HCT116 (cell line): ENCODE data around the gene NOL3. TPM values are rescaled to one million over a fixed set of nuclear protein-coding genes. Genes with fewer than 3 reads are reported as not detected.

Experiments used
- ATAC-seq: fragments of 200-7000 bp; cut with Tn5 transposase; 2 replicates; pipeline ENCODE4 v1.9.1; 2020; ENCODE audit warnings: mild to moderate bottlenecking, moderate library complexity
- BruUV-seq: library from RNA; stranded (reverse); fragments of 400-500 nt; replicated peaks from 2 replicates; lab custom pipeline; 2021; lab: Mats Ljungman, UMichigan
- CTCF ChIA-PET: fragments of 300-600 bp; sonication (Branson Sonifier 250); formaldehyde crosslinking; loops from one replicate; lab custom pipeline; 2021; ENCODE audit warnings: antibody characterized with exemption; lab: Charles Lee
- POLR2A ChIA-PET: fragments of 300-600, 350-600 bp; sonication (Branson Sonifier 250); formaldehyde crosslinking; loops from one replicate; lab custom pipeline; 2021; ENCODE audit warnings: antibody characterized with exemption; lab: Charles Lee
- RAD21 ChIA-PET, 2 experiments: fragments of 300-600 bp; sonication (Branson Sonifier 250); formaldehyde crosslinking; loops; one replicate each; lab custom pipeline; 2023; ENCODE audit warnings: low total read pairs in 2 of 2; ENCODE audit not compliant: uncharacterized antibody in 2 of 2, unreplicated experiment in 2 of 2, low non-redundant PET in 1 of 2; lab: Charles Lee
- DNase-seq: peaks from one replicate; pipeline ENCODE4 v3.0.0-alpha.2; 2010; ENCODE audit warnings: low read depth, low spot score
- H2AFZ ChIP-seq: fragments of 200-600 bp; shearing (Covaris generic), sonication (generic); 2 replicates; pipeline ENCODE4 v1.6.1; 2017; ENCODE audit warnings: low read depth, mixed run types, mixed read lengths, antibody characterized with exemption, low read length; ENCODE audit not compliant: poor library complexity, severe bottlenecking
- H3K27ac ChIP-seq: 2 replicates; pipeline ENCODE4 v1.5.1; 2012; ENCODE audit warnings: low read depth, low read length
- H3K27me3 ChIP-seq: fragments of 200-600 bp; sonication (generic); 2 replicates; pipeline ENCODE4 v1.6.1; 2016; ENCODE audit warnings: mixed run types, low read length, mixed read lengths; ENCODE audit not compliant: insufficient read depth
- H3K36me3 ChIP-seq, 2 experiments: fragments of 200-500 bp in 1 of 2; fragments of 200-600 bp in 1 of 2; sonication (Bioruptor generic) in 1 of 2; sonication (generic) in 1 of 2; 2 replicates each; pipeline versions ENCODE4 v1.5.1 to v1.6.1; 2014 to 2016; ENCODE audit warnings: low read length in 2 of 2, inconsistent platforms in 1 of 2, mixed read lengths in 1 of 2, mixed run types in 1 of 2; ENCODE audit not compliant: insufficient read depth in 2 of 2, control insufficient read depth in 1 of 2
- H3K4me1 ChIP-seq, 2 experiments: fragments of 200-600 bp in 1 of 2; sonication (generic) in 1 of 2; 2 replicates each; pipeline versions ENCODE4 v1.5.1 to v1.6.1; 2012 to 2017; ENCODE audit warnings: low read length in 2 of 2, inconsistent platforms in 1 of 2, mild to moderate bottlenecking in 1 of 2, mixed read lengths in 1 of 2, mixed run types in 1 of 2, moderate library complexity in 1 of 2; ENCODE audit not compliant: insufficient read depth in 2 of 2, control insufficient read depth in 1 of 2
- H3K4me2 ChIP-seq: fragments of 200-600 bp; sonication (generic); 2 replicates; pipeline ENCODE4 v1.6.1; 2017; ENCODE audit warnings: mixed run types, low read length, mixed read lengths
- H3K4me3 ChIP-seq, 2 experiments: fragments of 200-600 bp in 1 of 2; sonication (generic) in 1 of 2; replicated peaks in 1 of 2; 2 replicates each; pipeline ENCODE4 v1.5.1; 2011 to 2016; ENCODE audit warnings: low read length in 2 of 2, control low read depth in 1 of 2, low read depth in 1 of 2, mild to moderate bottlenecking in 1 of 2, mixed read lengths in 1 of 2, mixed run types in 1 of 2
- H3K79me2 ChIP-seq: fragments of 200-600 bp; sonication (generic); 2 replicates; pipeline ENCODE4 v1.6.1; 2017; ENCODE audit warnings: mild to moderate bottlenecking, mixed run types, low read length, moderate library complexity, mixed read lengths; ENCODE audit not compliant: insufficient read depth
- H3K9ac ChIP-seq: fragments of 200-600 bp; sonication (generic); 2 replicates; pipeline ENCODE4 v1.6.1; 2016; ENCODE audit warnings: low read length, mixed read lengths
- H3K9me2 ChIP-seq: fragments of 200-600 bp; sonication (generic), shearing (Covaris generic); 2 replicates; pipeline ENCODE4 v1.6.1; 2017; ENCODE audit warnings: mixed run types, mild to moderate bottlenecking, moderate library complexity; ENCODE audit not compliant: insufficient read depth
- H3K9me3 ChIP-seq, 2 experiments: fragments of 200-500 bp in 1 of 2; fragments of 200-600 bp in 1 of 2; sonication (Bioruptor generic) in 1 of 2; sonication (generic) in 1 of 2; 2 replicates each; pipeline ENCODE4 v1.6.1; 2014 to 2017; ENCODE audit warnings: low read length in 2 of 2, mixed read lengths in 2 of 2, inconsistent platforms in 1 of 2, low read depth in 1 of 2, mild to moderate bottlenecking in 1 of 2, mixed run types in 1 of 2, moderate library complexity in 1 of 2; ENCODE audit not compliant: control insufficient read depth in 1 of 2, insufficient read depth in 1 of 2
- H4K20me1 ChIP-seq: fragments of 200-600 bp; sonication (generic), shearing (Covaris generic); 2 replicates; pipeline ENCODE4 v1.6.1; 2017; ENCODE audit warnings: mixed run types, mild to moderate bottlenecking, moderate library complexity; ENCODE audit not compliant: insufficient read depth
- CEBPB ChIP-seq: IDR thresholded peaks from 2 replicates; pipeline ENCODE4 v1.6.1; 2012; ENCODE audit warnings: low read depth
- CTCF ChIP-seq, 3 experiments: fragments of 200-600 bp in 1 of 3; sonication (generic) in 1 of 3; IDR thresholded peaks in 2 of 3; conservative IDR thresholded peaks in 1 of 3; 2 replicates each; pipeline ENCODE4 v1.5.1; 2012 to 2017; ENCODE audit warnings: low read depth in 2 of 3, low read length in 2 of 3, antibody characterized with exemption in 1 of 3, borderline replicate concordance in 1 of 3, control low read depth in 1 of 3, mild to moderate bottlenecking in 1 of 3, mixed read lengths in 1 of 3, mixed run types in 1 of 3, moderate library complexity in 1 of 3; ENCODE audit not compliant: insufficient read depth in 1 of 3
- EGR1 ChIP-seq: IDR thresholded peaks from 2 replicates; pipeline ENCODE4 v1.6.1; 2012; ENCODE audit warnings: low read depth
- ELF1 ChIP-seq: IDR thresholded peaks from 2 replicates; pipeline ENCODE4 v1.6.1; 2012; ENCODE audit warnings: low read depth, borderline replicate concordance
- POLR2A ChIP-seq: IDR thresholded peaks from 2 replicates; pipeline ENCODE4 v1.7.0; 2011; ENCODE audit warnings: borderline replicate concordance; ENCODE audit not compliant: insufficient read depth, insufficient read length; ENCODE audit errors: extremely low read depth
- SIN3A ChIP-seq: IDR thresholded peaks from 2 replicates; pipeline ENCODE4 v1.6.1; 2012; ENCODE audit warnings: low read depth
- SRF ChIP-seq: IDR thresholded peaks from 2 replicates; pipeline ENCODE4 v1.6.1; 2012; ENCODE audit warnings: low read depth
- ZBTB33 ChIP-seq: IDR thresholded peaks from 2 replicates; pipeline ENCODE4 v1.6.1; 2011; ENCODE audit warnings: mild to moderate bottlenecking, low read length, moderate library complexity; ENCODE audit not compliant: insufficient replicate concordance; ENCODE audit errors: extremely low read depth
- ZFX ChIP-seq: fragments of 450-650 bp; IDR thresholded peaks from 2 replicates; pipeline ENCODE4 v1.6.1; 2017
- intact Hi-C: fragments of 100-400 bp; cut with micrococcal nuclease; formaldehyde crosslinking; loops from 2 replicates; pipeline ENCODE4 v1.10.0; 2022
- total RNA-seq: library from RNA; stranded (reverse); gene quantifications from one replicate; pipeline ENCODE4 v1.2.1, GENCODE V29; 2021; ENCODE audit not compliant: unreplicated experiment

NOL3 gene
- total RNA-seq, 1 experiment from 2014 or later, result 54.0 TPM

GRCh38 chr16:67166110-67166547 lies 4.2 kb upstream of the NOL3 start (continued):
- no peak for TF ChIP-seq ZBTB33
- TF ChIP-seq EGR1, result no peak
- TF ChIP-seq ZFX, result no peak
- TF ChIP-seq ELF1, result no peak
- TF ChIP-seq CTCF (IDR thresholded peaks at IDR 0.05 in 2 of 3, conservative IDR thresholded peaks at IDR 0.05 in 1 of 3; ENCODE audit: borderline replicate concordance in 1 of 3, insufficient read depth in 1 of 3, low read depth in 2 of 3, low read length in 2 of 3), result no peak
- no peak for TF ChIP-seq CEBPB

- no TSS peak for BruUV-seq
- Histone ChIP-seq H3K4me1 (peaks cover 32 to 40% of the 10 kb centered on the region in 2 experiments), H3K27me3 (no peaks in the 10 kb centered on the region), H3K4me3 (no peak overlapping the region), H4K20me1 (no peaks in the 10 kb centered on the region), H2AFZ (no peak overlapping the region), H3K9ac (no peak overlapping the region), H3K36me3 (no peaks in the 10 kb centered on the region), H3K9me3 (no peaks in the 10 kb centered on the region), H3K79me2 (peaks cover 8% of the 10 kb centered on the region; the same call in 1 of the 2 replicates), H3K9me2 (no peaks in the 10 kb centered on the region), H3K4me2 (no peak overlapping the region), H3K27ac (no peak overlapping the region)
- ATAC-seq (no peak), DNase-seq (no peak)
- intact Hi-C loops, result no loop called here
- ChIA-PET CTCF (interaction anchor here (0.8 to 5.6 kb wide), 2 partner anchors 8 to 149 kb away, joined by 3 to 52 read pairs; partner anchors contain the start of genes FBXL8 and TRADD), RAD21 (no interaction called here), POLR2A (no interaction called here)
- TF ChIP-seq ZBTB33, result no peak
- TF ChIP-seq CEBPB, result no peak
- no peak for TF ChIP-seq SIN3A
- no peak for TF ChIP-seq SRF
- TF ChIP-seq CTCF (IDR thresholded peaks at IDR 0.05 in 2 of 3, conservative IDR thresholded peaks at IDR 0.05 in 1 of 3; ENCODE audit: borderline replicate concordance in 1 of 3, insufficient read depth in 1 of 3, low read depth in 2 of 3, low read length in 2 of 3), result no peak
- TF ChIP-seq POLR2A, result no peak
Observed at GRCh38 chr16:67166598-67167168, 3.7 kb upstream of the NOL3 start.
